ENCODE results near the gene DIP2C.
"Not testable (repeated sequence)": the region's sequence is repeated elsewhere in the genome, so short reads cannot be mapped to it uniquely, and the experiment has no call there.

Gene DIP2C

DNA sequence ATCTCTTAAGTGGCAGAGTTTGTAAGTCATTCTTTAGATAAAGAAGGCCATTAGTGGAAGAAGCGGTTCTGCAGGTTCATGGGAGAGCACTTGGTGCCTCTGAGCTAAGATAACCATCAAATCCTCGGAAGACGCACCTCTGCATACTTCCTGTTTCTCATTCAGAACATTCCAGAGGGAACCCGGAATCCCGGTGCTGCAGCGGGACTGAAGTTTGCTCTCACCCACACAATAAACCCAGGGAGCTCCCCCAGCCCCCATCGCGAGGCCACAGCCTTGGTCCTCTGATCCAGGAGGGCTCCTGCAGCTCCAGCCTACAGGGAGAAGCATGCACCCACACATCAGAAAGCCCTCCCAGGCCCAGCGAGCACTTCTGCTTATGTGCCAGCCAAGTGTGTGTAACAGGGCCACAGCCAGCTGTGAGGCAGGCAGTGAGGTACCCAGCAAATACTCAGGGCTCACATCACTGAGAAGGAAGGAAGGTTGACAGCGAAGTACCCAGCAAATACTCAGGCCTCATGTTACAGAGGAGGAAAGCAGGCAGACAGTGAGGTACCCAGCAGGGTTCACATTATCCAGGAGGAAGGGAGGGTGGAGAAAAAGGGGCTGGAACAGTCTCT, 142.4 kb downstream of the DIP2C start:
- no peak for DNase-seq

DNA sequence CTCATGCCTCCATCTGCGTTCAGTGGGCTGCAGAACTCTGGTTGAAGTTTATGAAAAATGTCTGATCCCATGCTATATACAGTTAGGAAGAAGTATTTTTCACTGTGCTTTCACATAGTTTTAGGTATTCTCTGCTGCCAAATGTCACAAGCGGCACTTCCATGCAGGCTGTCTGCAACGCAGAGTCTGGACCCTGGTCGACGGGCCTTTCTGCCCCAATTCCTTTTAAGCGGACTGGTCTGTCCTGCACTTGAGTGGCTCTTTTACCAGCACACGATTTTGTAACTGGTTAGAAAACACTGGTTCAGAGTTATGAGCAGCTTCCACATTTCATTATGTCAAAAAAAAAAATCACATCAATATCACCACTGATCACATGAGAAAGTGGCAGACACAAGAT, 143.0 kb downstream of the DIP2C start:
- DNase-seq = no peak

DNA sequence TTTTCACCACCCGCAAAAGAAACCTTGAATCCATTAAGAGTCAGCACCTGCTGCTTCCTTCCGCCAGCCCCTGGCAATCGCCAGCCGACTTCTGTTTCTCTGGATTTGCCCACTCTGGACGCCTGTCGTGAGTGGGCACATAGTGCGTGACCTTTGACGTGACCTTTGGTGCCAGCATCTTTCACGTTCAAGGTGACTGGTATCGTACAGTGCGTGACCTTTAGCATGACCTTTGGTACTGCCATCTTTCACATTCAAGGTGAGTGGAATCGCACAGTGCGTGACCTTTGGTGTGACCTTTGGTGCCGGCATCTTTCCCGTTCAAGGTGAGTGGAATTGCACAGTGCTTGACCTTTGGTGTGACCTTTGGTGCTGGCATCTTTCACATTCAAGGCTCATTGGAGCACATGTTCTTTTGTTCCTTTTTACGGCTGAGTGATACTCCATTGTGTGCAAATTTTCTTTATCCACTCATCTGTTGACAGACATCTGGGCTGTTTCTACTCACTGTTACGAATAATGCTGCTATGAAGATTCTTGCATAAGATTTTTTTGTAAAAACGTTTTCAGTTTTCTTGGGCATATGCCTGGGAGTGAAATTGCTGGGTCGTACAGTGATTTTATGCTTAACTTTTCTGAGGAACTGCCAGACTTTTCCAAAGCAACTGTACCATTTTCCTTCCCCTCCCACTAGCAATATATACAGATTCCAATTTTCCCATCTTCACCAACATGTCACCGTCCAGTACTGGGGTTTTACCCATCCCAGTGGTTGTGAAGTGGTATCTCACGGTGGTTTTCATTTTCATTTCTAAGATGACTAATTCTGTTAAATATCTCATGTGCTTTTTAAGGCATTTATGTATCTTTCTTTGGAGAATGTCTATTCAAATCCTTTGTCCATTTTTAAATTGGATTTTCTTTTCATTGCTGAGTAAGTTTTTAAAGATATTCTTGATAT, 145.3 kb downstream of the DIP2C start:
- no peak for DNase-seq

DNA sequence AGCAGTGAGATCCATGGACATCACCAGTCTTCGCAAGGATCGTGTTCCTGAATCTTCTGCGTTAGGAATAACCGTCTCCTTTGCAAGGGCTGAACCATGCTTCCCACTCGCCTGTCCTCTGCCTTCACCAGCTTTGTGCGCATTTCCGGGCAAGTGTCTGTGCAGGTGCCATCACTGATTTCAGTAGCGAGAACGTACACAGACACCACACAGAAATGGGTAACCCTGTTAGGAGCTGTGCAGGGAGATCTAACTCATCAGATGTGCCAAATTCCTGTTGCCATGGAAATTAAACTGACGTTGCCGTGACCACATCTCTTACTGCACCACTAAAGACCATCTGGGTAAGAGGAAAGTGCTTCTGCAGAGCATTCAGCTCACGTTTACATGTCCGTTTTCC, 146.3 kb downstream of the DIP2C start:
- DNase-seq = no peak

DNA sequence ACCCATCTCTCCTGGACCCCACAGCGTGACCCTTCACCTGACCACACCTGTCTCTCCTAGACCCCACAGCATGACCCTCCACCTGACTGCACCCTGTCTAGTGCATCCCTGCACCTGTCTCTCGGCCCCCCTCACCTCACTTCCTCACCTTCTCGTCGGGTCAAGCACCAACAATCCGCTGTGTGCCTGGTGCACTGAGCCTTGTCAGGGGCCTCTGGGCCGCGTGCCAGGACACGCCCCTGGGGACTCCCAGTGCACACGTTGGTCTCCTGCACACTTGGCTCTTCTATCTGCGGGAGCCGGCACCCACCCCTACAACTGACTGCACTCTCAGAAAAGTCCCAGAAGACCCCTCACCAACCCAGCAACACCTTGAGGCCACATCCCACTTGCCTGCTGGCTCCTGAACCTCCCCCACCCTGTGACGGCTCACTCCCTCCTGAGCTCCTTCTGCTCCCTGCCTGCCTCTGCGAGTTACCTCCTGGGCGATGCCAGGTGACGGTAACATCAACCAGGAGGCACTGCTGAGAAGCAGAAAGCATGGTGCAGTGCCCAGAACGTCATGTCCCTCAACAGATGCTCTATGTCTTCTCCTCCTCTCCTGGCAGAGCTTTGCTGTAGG, 147.6 kb downstream of the DIP2C start:
- no peak for DNase-seq

DNA sequence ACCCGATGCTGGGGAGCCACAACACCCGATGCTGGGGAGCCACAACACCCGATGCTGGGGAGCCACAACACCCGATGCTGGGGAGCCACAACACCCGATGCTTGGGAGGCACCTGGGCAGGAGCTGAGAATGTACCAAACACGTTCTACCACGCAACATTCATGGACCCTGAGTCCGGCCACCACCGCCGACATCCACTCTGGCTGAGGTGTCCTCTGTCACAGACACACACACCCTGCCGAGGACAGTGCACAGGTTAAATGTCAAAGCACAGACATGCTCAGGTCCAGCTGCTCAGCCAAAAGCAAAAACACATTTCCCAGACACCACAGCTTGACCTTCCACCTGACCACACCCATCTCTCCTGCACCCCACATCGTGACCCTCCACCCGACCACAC, 148.4 kb downstream of the DIP2C start:
- no peak for DNase-seq

DNA sequence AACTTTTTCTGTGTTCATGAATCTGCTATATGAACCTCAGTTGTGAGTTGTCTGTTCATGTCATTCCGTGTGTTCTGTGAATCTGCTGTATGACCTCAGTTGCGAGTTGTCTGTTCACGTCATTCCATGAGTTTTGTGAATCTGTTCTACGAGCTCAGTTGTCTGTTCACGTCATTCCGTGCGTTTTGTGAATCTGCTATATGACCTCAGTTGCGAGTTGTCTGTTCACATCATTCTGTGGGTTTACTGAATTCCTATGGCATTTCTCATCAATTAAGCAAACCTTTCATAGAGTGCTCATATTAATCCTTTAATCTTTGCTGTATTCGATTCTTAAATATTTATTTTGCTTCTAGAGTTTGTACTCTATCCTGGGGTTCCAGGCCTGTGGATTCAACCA, 150.6 kb downstream of the DIP2C start:
- no peak for DNase-seq

DNA sequence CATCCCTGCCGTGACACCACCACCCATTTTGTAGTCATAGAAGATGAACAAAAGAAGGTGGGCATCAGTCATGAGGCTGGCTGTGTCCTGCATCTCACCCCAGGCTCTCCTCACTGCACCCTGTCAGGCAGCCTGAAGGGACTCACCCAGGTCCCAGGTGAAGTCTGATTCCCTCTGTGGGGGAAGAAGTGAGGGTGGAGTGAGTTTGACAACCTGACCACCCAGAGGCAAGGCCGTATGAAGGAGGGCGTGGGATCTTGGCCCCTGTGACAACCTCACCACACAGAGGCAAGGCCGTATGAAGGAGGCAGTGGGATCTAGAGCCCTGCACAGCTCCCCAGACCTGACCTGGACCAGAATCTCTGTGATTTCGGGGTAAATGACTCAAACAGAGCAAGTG, 152.5 kb downstream of the DIP2C start:
- DNase-seq = no peak

DNA sequence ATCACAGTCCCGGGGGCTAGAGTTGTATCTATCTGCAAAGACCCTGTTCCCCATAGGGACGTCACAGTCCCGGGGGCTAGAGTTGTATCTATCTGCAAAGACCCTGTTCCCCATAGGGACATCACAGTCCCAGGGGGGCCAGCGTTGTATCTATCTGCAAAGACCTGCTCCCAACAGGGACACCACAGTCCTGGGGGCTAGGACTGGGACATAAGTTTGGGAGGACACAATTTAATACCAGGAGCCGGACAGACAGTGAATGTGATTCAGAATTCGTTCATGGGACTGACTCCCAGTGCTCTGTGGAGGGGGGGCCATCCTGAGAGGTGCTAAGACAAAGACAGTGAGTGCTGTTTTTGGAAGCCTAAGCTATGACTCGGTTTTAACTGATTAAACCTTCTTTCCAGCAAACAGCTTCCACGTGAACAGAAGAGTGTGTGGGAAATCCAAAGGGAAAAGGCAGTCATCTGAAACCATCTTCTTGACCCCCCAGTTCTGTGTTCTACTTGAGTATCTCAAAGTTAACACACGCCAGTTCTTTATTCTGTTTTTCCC, 153.0 kb downstream of the DIP2C start:
- no peak for DNase-seq

DNA sequence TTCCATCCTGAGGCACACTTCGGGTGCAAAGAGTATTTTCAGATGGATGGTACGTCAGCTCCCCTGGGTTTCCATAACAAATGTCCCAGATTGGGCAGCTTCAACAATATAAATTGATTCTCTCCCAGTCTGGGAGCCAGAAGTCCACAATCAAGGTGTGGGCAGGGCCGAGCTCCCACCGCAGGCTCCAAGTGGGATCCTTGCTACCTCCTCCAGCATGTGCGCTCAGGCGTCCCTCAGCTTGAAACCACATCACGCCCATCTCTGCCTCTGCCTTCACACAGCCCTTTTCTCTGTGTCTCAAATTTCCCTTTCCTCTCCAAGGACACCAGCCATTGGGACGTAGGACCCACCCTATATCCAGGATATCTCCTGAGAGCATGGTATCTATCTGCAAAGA, 153.5 kb downstream of the DIP2C start:
- DNase-seq = no peak

DNA sequence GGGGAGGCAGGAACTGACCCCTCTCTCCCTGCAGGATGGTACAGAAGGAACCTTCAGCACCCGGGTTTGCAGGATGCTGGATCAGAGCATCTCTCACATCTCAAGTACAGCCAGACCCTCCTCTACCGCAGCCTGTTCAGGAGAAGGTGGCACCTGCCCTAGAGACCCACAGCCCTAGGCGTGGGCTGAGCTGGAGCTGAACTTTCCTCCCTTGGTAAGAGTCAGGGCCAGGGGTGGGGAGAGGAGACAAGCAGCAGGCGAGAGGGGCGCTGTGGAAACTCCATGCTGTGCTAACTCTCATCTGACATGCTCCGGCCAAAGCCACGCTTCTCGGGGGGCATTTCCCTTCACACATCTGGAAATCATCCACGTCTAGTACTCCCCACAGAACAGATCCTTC, 154.4 kb downstream of the DIP2C start:
- DNase-seq = no peak

DNA sequence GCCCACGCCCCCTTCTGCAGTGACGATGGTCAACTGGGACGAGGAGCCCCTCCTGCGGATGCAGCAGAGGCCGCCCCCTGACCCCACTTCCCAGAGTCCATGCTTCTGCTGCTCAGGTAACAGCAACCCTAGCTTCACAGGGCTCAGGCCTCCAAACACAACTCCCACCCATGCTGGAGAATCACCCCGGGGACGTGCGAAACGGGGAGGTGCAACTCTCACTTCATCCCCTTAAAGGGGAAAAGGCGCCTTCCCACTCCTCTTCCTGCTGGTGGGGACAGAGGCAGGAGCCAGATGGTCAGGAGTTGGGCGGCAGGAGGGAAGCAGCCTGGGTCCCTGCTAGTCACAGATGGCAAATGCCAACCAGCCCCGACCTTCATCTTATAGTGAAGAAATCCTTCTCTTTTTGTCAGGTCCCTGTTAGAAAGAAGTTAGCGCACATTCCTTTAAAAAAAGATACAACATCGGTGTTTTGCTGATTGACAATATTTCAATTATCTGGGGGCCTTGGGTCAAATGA, 155.4 kb downstream of the DIP2C start:
- no peak for DNase-seq

DNA sequence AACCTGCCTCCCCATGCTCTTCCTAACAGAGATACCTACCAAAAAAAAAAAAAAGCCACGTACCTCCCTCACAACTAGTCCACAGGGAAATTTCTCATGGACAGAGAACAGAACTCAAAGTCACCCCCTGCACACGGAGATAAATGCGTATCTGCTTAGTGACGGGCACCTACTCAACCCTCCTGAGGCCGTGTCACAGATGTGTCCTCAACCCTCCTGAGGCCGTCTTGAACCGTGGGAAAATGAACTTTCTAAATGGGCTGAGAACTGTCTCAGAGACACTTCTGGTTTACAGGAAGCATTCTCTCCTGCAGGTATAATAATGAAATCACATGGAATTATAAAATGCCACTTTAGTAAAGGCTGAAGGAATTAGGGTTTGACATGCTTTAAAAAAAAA, 155.9 kb downstream of the DIP2C start:
- no peak for DNase-seq

DNA sequence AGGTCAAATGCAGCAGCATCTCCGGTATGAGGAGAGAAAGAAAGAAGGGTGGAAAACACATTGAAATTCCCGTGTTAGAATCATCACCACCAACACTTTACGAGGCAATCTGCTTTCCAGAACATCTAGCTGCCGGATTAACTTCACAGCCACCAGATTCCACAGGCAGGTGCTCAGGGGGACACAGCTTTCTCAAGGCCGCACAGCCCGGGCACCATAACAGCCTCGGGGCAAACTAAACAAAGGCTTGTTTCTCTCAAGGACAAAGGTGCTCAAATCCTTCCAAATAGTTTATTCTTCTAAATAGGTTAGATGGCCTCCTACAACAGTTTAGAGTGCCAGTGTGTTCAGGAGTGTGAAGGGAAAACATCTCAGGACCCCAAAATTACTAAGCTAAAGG, 156.3 kb downstream of the DIP2C start:
- DNase-seq = no peak

DNA sequence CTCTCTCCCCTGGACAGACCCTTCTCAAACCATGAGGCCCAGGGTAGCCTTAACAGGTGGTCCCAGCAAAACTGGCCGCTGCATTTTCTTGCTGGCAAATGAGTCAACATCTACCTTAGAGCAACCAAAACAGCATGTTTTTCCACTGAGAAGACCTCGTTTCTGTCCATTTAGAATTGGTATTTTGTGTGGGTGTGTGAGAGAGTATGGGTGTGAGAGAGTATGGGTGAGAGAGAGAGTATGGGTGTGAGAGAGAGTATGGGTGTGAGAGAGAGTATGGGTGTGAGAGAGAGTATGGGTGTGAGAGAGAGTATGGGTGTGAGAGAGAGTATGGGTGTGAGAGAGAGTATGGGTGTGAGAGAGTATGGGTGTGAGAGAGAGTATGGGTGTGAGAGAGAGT, 157.1 kb downstream of the DIP2C start:
- DNase-seq = not testable (repeated sequence)

DNA sequence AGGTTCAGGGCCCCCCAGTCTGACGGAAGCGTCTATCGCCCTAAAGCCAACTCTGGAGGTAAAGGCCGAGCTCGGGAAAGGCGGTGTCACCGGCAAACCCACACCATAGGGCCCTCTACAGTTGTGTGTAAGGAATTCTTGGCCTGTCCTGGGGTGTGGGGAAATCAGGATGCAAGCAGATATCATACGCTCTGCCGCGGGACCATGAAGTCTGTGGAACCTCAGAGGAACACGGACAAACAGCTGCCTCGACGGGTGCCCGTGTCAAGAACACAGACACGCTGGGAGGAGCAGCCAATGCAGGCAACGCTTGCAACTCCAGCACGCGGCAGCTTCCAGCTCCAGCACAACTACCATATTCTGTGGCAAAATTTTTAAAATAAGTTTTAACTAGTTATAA, 157.9 kb downstream of the DIP2C start:
- DNase-seq = no peak

DNA sequence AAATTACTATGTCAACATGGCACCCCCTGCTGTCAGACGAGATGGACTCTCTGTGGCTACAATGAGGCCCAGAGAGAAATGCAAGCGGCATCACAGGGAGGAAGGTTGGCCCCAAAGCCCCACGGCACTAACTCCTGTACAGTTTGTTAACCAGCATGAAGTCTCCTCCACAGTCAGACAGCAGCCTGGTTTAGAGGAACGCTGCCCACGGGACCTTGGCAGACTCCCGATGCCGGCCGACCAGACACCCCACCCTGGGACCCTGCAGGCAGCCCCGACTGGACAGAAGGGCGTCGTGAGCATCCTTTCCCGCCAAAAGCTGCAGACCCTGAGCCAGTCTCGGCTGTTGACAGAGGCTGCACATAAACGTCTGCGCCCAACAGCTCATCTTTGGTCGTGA, 158.8 kb downstream of the DIP2C start:
- no peak for DNase-seq

DNA sequence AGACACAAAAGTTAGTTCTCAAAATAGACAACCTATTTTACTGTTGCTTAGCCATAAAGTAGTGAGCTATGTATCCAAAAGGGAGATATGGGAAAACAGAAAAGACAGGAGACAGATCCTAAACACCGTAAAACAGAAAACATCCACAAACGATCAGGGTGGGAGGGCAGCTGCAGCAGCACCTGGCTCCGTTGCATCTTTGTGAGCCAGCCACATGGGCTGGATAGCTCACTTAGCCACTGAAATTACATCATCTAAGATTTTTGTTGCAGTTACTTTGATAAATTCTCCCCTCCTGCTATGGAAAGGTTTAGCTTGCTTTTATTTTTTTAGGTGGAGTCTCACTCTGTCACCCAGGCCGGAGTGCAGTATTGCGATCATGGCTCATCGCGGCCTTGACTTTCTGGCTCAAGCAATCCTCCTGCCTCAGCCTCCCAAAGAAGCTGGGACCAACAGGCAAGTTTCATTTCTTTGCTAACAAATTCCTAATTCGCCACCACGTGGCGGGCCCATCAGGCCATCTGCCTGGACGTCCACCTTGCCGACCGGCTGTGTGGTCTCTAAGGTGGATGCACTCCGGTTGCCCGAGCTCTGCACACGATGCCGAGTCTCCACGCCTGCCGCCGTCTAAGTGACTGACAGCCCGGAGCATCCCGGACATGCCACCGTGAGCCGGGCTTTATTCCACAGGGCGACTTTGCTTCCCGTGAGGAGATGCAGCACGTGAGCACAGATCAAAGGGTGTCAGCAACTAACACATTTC, 159.8 kb downstream of the DIP2C start:
- no peak for DNase-seq

DNA sequence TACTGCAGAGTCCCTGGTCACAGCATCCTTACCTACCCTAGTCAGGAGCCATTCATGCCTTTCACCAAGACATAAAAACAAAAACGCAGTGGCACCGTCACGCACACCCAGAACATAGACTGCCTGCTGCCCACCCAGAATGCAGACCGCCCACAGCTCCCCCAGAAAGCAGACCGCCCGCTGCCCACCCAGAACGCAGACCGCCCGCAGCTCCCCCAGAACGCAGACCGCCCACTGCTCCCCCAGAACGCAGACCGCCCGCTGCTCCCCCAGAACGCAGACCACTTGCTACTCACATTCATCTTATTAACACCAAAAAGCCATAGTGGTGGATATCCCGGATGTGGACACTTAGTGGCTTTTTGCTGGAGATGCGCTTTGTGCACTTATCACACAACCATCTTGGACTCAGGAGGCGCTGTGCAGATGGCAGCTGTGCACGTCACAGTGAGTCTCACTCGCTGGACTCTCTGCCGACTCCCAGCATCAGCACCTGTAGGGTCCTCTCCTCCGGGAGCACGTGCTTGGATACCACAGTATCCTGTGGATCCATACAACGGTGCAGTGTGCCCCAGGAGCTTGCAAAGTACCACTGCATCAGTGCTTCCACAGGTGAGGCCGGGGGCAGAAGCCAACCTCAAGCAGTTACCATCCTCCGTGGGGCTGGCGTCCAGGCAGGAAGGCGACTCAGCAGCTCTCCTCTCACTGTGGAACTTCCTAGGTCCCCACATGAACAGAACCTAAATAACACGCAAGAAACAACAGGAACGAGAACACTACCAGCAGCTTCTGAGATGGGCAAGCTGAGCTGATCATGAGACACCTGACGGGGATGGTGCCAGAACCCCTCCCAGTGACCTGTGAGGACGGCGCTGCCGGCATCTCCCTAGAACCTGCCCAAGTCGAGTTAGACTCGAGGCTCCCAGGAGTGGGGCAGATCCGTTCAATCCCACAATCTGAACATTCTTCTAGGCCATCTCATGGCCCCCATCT, 161.0 kb downstream of the DIP2C start:
- DNase-seq = no peak

DNA sequence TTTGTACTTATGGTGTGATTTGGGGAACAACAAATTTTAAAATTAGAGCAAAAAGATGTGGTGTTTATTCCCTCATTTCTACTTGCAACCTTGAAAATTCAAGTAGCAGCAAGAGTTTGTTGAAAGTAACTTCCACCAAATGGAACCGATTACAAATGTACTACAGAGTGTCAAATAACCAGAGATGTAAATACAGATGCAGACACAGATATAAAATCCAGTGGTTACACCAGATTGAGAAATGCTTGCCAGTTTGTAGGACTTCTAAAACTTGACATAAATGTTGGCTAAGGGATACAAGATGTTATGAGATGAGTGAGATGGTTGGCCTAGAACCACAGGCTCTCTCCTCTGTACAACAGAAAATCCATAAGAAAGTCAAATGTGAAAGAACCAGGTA, 162.1 kb downstream of the DIP2C start:
- no peak for DNase-seq

DNA sequence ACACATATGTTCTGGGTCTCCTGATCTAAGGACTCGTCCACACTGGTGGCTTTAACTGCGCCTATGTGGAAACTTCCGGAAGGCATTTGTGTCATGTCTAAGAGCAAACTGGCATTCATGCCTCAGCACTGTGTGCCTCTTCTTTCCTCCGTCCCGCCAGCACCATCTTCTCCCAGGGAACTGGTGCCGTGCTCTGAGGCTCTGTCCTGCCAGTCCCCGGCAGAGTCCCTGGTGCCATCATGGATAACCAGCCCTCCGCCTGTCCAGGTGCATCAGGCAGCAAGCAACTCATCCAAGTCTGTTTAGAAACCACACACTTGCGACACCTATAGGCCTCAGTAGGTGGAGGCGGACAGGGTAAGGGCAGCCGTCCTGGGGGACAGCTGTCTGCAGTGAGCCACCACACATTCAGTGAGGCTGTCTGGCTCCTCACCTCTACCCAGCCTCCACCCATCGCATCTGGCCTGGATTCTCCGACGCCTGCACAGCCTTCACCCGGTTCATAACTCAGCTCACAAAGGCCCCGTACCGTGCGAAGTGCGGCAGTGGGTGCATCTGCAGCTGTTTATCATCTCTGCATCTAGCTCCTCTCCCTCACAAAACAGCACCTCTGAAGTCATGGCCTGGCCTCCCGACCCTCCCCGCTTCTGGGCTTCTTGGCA, 162.7 kb downstream of the DIP2C start:
- DNase-seq = no peak
